ENCODE data around the gene TENT4A.

TENT4A gene

DNA sequence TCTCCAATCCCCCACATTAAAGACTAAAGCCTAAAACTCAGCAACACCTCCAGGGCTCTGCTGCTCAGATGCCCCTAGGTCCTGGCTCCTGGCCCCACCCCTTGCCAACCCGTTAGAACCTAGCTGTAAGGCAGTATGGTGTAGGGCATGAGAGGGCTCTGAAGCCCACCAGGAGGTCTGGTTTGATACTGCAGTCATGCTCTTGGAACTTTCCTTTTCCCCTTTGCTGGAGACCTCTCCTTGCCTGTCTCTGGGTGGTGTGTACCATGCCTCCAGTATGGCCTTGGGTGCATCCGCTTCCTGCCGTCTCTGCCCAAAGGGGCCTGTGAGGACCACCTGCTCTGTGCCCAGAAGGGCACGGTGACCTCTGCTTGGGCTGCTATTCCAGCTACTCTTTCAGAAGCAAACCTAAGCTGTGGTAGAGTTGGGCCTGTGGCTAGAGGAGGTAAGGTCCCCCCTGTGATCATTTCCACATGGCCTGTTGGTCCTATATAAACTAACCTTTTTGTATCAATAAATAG, 3.5 kb downstream of the TENT4A start:
- TF ChIP-seq, protein P1, sequence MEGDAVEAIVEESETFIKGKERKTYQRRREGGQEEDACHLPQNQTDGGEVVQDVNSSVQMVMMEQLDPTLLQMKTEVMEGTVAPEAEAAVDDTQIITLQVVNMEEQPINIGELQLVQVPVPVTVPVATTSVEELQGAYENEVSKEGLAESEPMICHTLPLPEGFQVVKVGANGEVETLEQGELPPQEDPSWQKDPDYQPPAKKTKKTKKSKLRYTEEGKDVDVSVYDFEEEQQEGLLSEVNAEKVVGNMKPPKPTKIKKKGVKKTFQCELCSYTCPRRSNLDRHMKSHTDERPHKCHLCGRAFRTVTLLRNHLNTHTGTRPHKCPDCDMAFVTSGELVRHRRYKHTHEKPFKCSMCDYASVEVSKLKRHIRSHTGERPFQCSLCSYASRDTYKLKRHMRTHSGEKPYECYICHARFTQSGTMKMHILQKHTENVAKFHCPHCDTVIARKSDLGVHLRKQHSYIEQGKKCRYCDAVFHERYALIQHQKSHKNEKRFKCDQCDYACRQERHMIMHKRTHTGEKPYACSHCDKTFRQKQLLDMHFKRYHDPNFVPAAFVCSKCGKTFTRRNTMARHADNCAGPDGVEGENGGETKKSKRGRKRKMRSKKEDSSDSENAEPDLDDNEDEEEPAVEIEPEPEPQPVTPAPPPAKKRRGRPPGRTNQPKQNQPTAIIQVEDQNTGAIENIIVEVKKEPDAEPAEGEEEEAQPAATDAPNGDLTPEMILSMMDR (IDR thresholded peaks at IDR 0.05; ENCODE audit: insufficient read depth, low read depth, low read length, missing control alignments), result no peak
- no peak for DNase-seq (ENCODE audit: low read depth)
- H3K4me3 ChIP-seq (ENCODE audit: low read depth, low read length), result peak overlapping the region; percentile 0

DNA sequence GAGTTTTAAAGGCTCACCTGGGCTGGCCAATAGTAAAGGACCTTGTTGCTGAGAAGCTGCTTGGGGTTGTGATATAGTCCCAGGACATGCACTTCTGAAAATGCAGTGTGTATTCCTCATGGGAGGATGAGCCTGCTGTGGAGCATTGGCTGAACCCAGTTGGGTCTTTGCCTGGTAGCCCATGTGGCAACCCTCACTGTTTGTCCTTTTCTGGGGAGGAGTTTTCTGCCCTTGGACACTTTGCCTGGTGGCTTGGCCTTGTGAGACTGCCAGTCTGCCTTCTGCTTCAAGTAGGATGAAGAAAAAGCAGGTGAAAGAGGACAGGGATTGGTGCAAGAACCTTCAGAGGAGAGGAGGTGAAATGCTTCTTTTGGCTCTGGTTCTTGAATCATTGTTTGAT, 4.0 kb downstream of the TENT4A start:
- DNase-seq (ENCODE audit: low read depth), result no peak
- TF ChIP-seq, protein P1 (IDR thresholded peaks at IDR 0.05; ENCODE audit: insufficient read depth, low read depth, low read length, missing control alignments), result no peak
- peak overlapping the region; percentile 18; the same call in 1 of the 2 replicates for H3K4me3 ChIP-seq (ENCODE audit: low read depth, low read length)

DNA sequence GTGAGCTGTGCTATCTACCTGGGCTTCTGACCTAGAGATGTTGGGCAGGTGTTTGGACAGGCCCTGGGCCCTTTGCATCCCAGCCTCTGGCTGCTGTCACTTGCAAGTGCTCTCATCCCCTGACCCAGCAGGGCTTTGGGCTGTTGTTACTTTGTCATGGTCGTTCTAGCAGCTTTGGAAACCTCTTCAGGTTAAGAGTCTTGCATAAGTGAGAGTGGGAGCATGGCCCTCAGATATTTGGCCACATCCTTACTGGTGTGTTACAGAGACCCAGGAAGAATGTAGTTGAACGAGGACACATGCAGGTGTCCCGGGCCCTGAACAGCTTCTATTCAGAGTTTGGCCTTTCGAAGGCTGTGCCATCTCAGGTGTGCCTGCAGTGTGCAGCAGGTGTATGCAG, 4.5 kb downstream of the TENT4A start:
- DNase-seq (ENCODE audit: low read depth), result no peak
- TF ChIP-seq, protein P1 (IDR thresholded peaks at IDR 0.05; ENCODE audit: insufficient read depth, low read depth, low read length, missing control alignments), result no peak

DNA sequence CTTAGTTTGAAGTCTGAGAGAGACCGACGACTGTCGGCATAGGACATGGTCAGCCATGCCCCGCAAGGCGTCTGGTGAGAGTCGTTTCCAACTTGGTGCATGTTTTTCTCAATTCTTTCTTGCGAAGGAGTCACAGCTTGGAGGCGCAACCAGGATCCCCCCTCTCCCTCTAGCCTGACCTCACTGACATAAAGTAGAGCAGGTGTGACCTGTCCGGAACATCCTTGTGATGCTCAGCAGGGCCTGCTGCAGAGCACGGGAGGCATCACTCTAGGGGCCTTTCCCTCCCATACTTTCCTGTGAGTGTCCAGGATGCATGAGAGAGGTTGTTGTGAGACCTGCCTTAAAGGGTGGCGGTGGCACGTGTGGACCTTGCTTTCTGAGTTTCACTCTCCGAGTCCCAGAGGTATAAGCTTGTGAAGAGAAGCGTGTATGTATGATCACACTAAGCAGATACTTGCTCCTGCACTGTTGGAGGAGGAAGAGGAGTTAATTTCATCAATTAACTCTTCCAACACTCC, 5.0 kb downstream of the TENT4A start:
- TF ChIP-seq, protein P1 (IDR thresholded peaks at IDR 0.05; ENCODE audit: insufficient read depth, low read depth, low read length, missing control alignments), result no peak
- H3K4me3 ChIP-seq (ENCODE audit: low read depth, low read length), result no peak overlapping the region
- DNase-seq (ENCODE audit: low read depth), result no peak

More for the DNA sequence above, 4.5 kb downstream of the TENT4A start:
- H3K4me3 ChIP-seq (ENCODE audit: low read depth, low read length), result no peak overlapping the region

DNA sequence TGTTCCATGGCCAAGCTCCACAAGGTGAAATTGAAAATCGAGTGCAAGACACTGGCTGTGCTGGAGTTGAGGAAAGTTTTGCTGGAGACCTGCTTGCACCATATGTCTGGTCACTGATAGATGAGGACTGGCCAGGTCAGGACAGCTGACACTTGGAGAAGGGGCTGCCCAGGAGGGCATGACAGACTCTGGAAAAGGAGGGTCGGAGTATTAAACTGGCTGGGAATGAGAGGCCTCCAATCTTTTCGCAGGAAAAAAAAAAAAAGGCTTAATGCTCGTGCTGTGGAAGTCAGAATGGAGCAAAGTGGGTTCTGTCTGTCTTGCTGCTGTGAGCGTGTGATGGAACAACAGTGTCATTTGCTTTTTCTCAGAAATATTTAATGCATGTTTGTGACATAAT, 5.5 kb downstream of the TENT4A start:
- TF ChIP-seq, protein P1 (IDR thresholded peaks at IDR 0.05; ENCODE audit: insufficient read depth, low read depth, low read length, missing control alignments), result no peak
- DNase-seq (ENCODE audit: low read depth), result no peak
- no peak overlapping the region for H3K4me3 ChIP-seq (ENCODE audit: low read depth, low read length)

DNA sequence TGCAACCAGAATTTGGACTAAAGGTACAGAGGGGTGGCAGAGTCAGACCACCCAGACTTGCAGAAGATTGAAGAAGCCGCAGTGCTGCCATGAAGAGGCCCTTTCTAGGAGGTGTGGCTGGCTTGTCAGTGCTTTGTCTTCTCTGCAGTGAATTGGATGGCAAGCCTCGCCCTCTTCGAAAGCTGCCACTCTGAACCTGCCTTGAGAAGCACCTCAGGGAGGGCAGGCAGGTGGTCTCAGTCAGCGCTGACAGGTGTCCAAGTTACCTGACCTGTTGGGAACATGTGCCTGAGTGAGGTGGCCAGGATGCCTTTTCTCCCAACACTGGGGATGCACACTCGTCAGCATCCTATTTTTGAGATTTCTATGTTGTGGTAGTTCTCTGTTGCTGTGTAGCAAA, 6.2 kb downstream of the TENT4A start:
- DNase-seq (ENCODE audit: low read depth), result no peak
- TF ChIP-seq, protein P1 (IDR thresholded peaks at IDR 0.05; ENCODE audit: insufficient read depth, low read depth, low read length, missing control alignments), result no peak

More for the DNA sequence above, 6.2 kb downstream of the TENT4A start:
- no peak overlapping the region for H3K4me3 ChIP-seq (ENCODE audit: low read depth, low read length)

All from GM12865 (cell line).